GM12872 (cell line): ENCODE measurements around the gene GALNT10.

Source experiments
- CTCF ChIP-seq: IDR thresholded peaks from 3 replicates; pipeline ENCODE4 v1.5.1; 2011; ENCODE audit warnings: low read depth, mild to moderate bottlenecking, low read length, moderate library complexity; ENCODE audit not compliant: insufficient read depth

The GALNT10 gene

DNA sequence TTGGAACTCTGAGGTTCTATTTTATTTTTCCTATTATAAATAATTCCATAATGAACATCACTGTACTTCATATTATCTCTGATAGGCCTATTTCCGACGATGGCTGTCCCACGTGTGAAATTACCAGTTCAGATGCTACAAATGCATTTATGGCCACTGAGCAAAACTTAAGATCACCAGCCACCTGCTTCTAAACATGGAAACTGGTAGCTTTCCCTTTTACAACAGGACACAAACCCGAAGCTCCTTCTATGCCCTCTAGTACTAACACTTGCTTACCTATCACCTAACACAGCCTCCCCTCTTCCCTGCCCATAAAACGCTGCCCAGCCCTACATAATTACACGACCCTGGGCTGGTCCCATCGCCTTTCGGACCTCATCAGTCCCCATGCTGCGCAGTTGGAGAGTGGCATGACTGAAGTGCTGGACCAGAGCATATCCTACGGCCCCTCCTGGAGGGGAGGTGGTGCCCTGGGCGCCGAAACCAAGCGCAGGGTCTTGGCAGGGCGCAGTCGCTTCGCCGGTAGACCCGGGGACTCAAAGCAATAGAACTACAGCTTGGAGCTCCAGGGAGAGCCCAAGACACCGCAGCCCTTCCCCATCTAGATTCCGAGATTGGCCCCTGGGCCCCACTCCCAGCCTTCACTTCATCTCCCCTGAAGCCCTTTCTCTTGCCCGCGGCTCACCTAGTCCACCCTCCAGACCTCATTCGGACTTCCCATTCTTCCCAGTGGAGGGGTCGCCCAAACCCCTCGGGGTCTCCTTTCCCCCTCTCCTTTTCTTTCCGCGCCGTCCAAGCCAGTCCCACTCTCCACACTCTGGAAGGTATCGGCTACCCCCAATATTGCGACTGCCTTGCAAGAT is 254.3 kb downstream of the GALNT10 start:
- no peak for TF ChIP-seq CTCF

GRCh38 chr5:154445422-154446194 is 255.1 kb downstream of the GALNT10 start, which contains the start of gene SAP30L:
SAP30L (plus strand) TSS chr5:154445997; CDS start chr5:154446605, 608 bp downstream.
- no peak for TF ChIP-seq CTCF

- no peak for TF ChIP-seq CTCF
Observed at GRCh38 chr5:154446195-154447088, 255.9 kb downstream of the GALNT10 start.

GRCh38 chr5:154447089-154447725 is 256.7 kb downstream of the GALNT10 start:
- TF ChIP-seq CTCF, result no peak

DNA sequence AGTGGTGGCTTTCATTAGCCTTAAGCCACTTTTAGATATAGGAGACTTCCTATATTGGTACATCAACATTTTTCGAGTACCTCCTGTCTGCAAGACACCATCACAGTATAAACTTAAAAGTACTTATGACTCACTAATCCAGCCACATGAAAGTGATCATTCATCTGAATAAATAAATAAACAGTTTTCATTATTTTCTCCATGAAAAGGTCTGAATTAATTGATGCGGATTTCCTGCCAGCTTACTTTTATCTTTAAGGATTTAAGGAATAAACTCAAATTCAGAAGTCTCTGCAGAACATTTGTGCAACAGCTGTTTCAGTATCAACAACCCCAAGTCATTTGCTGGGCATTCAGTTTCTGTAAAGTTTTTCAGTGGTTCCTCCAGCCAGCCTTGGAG is 259.3 kb downstream of the GALNT10 start:
- TF ChIP-seq CTCF, result no peak

- TF ChIP-seq CTCF, result no peak
Observed at GRCh38 chr5:154451957-154452356, 261.4 kb downstream of the GALNT10 start.
